Stimulated activated CD4-positive, alpha-beta T cell treated with anti-CD3 and anti-CD28 coated beads, Interleukin-4, amount 100 ng/mL, for 24 hours (primary cell): ENCODE data around the gene USP19.

Experiments used
- DNase-seq: peaks from one replicate; pipeline ENCODE4 v3.0.0-alpha.2; 2020

The USP19 gene

DNA sequence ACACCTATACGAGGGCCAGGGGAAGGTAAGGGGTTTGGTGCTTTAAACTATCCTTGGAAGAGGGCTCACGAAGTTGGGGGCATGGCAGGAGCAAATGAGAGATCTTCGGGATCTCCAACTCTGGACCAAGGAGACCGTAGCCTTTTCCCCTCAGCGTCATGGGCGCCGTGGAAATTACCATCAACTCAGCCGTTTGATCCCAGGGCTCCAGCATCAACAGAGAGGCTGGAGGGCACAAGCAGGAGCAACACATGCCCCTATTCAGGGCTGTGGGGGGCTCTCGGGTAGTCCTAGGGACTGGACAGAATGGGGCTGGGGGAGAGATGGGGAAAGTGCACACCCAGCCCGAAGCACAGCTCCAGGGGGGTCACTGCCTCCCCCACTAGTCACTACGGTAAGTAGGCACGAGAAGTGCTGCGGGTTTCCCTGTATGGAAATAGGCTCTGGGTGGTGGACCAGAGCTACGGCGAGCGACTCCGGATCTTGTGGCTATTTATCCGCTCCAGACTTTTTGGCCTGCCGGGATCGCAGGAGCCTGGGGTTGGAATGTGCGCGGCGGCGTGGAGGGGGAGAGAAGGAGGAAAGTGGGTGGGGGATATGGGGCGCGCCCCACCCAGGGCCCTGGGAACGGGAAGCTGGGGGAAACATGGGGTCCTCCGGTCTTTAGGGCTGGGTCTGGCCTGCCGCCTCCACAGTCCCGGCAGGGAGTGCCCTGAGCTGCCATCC, 12.8 kb upstream of the USP19 start:
- DNase-seq = no peak

DNA sequence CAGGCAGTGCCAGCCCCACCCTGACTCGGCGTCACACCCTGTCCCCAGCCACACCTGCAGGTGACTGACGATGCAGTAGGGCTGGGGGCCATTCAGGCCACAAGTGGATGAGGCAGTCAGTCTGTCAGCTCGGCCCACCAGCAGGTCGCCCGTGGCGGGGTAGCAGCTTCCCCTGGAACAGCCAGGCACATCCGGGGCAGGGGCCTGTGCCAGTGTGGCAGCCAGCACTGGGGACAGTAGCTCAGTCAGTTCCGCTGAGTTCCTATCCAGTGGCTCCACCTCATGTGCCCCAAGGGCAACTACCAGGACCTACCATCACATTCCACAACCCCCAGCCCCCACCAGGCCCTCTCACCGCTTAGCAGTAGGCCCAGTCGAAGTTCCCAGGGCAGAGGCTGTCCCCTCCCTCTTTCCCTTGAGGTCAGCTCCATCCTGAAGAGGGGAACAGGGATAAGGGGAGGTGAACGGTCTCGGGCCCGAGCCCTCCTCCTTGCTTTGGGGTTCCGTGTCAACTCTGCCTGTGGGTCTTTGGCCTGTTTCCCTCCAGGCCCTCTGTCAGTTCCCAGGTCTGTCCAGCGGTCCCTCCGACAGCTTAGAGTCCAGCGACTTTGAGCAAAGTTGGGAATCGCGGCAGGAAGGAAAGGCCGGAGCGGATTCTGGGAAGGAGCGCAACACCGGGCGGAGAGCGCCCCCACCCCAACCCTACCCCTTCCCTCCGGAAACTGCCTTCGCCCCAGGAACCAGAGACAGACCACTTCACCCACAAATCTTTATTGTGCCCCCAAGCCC, 12.0 kb upstream of the USP19 start, which contains the start of gene LAMB2:
Gene LAMB2 (minus strand): TSS at position 614 of the 789 bp plus-strand sequence. CDS start 183 bp downstream, at position 431.
- no peak for DNase-seq

DNA sequence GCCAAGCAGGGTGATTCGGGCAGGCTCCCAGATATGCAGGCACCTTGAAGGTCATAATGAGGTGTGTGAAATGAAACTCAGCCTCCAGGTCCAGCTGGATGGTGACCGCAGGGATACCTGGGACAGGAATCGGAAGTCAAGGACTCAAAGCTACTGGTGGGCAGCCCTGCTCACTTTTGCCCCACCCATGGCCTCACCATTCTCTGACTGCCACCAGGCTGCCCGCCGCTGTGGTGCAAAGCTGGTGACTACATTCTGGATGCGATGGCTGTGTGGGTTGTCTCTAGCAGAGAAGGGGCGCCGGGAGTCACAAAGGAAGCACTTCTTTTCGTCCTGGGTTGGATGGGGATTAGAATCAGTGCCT, 11.4 kb upstream of the USP19 start:
- DNase-seq = no peak

DNA sequence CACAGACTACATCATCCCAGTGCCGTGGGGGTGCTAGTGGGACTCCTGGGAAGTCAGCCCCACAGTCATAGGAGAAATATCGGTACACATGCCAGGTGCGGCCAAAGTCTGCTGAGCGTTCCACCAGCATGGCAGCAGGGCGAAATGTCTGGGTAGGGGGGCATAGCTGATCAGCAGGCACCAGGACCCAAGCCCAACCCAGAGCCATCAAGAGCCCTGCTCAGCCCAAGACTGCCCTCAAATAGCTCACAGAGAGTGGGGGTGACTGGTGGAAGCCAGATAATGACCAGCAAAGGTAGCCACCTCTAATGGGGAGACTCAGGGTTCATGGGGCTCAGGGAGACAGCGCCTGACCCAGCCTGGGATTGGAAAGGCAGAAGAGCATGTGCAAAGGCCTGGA, 11.0 kb upstream of the USP19 start:
- DNase-seq = no peak

DNA sequence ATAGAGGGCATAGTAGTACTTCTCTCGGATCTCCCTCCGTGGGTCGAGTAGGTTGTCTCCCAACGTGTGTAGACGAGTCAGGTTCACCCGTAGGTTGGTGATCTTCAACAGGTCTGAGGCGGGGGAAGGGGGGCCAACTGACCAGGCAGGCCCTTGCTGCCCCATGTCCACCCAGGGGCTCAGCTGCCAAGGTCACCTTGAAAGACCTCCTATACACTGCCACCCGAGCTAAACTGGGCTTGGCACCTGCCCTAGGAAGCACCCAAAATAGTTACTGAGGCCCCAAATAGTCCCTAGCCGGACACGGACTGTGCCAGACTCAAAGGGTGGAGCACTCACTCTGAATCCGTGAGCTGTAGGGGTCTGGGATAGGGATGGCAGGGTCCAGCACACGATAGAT, 10.4 kb upstream of the USP19 start:
- no peak for DNase-seq

- DNase-seq = no peak
Observed at GRCh38 chr3:49124991-49125670, 4.5 kb upstream of the USP19 start.

DNA sequence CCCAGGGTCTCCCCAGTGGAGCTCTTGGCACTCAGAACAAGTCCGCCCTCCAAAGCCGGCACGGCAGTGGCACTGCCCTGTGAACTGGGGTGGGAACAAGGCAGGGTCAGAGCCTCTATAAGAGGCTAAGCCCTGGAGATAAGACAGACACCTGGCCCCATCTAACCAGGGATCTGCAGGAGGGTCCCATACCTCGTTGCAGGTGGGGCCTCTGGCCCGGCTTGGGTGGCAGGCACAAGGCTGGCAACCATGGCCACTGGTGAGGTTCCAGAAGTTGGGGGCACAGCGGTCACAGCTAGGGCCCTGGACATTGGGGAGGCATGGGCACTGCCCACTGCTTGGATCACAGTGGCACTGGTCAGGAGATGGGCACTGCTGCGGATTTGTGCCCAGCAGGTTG, 3.6 kb upstream of the USP19 start:
- DNase-seq = no peak

GRCh38 chr3:49123687-49124086, 3.1 kb upstream of the USP19 start:
- no peak for DNase-seq

- no peak for DNase-seq
Observed at GRCh38 chr3:49122886-49123545, 2.4 kb upstream of the USP19 start.

- DNase-seq = no peak
Observed at GRCh38 chr3:49122451-49122850, 1.8 kb upstream of the USP19 start.

- no peak for DNase-seq
Observed at GRCh38 chr3:49122022-49122421, 1.4 kb upstream of the USP19 start.

GRCh38 chr3:49121132-49121736, 611 bp upstream of the USP19 start:
- DNase-seq = no peak

DNA sequence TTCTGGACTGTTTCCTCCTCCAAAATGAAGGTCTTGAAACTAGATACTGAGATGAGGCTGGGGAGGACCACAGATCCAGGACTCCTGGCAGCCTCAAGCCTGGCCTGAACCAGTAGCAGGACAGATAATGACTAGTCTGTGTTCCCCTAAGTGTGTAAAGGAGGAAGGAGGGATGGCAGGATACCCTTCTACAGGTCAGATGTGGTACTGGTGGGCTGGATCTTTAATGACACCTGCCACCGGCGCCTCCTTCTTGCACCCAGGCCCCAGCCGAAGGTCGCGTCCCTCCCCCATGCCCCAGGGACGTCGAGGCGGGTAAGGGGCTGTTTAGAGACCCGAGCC, 556 bp downstream of the USP19 start:
- DNase-seq = no peak

- no peak for DNase-seq
Observed at GRCh38 chr3:49119439-49119838, 1.2 kb downstream of the USP19 start.

- DNase-seq = no peak
Observed at GRCh38 chr3:49119036-49119435, 1.6 kb downstream of the USP19 start.

- no peak for DNase-seq
Observed at GRCh38 chr3:49112262-49112661, 8.4 kb downstream of the USP19 start.

DNA sequence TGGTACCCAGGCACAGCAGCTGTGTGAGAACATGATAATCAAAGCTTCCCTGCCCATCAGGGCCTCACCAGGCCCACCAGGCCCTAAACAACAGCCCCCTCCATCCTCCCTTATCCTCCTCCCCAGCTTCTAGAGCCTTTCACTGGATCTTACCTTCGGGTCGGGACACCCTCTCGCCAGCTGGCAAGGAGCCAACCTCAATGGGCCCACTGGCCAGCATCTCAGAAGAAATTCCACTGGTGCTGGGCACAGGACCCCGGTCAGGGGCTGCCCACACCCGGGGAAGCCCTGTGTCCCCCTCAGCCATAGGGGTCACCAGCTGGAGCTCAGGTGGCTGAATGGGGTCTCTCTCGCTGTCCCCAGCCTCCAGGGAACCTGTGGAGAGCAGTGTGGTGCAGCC, 9.3 kb downstream of the USP19 start:
- DNase-seq = no peak

- DNase-seq = no peak
Observed at GRCh38 chr3:49110780-49111179, 9.8 kb downstream of the USP19 start.

DNA sequence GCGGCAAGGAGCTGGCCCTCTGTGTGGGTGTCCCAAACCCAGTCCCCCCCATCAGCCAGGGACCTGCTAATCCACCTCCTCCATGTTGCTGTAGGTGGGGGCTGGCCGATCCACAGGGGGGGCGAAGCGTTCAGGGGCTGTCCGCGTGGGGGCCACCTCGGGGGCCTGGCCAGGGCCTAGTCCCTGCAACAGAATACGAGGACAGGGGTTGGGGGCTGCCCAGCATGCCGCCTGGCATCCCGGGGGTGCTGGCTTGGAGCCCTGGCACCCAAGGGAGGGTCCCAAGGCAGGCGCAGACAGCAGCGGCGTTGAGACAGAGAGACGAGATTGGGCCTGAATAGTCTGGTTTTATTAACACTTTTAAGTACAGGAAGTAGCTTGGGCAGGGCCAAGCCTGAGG, 12.3 kb downstream of the USP19 start:
- no peak for DNase-seq

DNA sequence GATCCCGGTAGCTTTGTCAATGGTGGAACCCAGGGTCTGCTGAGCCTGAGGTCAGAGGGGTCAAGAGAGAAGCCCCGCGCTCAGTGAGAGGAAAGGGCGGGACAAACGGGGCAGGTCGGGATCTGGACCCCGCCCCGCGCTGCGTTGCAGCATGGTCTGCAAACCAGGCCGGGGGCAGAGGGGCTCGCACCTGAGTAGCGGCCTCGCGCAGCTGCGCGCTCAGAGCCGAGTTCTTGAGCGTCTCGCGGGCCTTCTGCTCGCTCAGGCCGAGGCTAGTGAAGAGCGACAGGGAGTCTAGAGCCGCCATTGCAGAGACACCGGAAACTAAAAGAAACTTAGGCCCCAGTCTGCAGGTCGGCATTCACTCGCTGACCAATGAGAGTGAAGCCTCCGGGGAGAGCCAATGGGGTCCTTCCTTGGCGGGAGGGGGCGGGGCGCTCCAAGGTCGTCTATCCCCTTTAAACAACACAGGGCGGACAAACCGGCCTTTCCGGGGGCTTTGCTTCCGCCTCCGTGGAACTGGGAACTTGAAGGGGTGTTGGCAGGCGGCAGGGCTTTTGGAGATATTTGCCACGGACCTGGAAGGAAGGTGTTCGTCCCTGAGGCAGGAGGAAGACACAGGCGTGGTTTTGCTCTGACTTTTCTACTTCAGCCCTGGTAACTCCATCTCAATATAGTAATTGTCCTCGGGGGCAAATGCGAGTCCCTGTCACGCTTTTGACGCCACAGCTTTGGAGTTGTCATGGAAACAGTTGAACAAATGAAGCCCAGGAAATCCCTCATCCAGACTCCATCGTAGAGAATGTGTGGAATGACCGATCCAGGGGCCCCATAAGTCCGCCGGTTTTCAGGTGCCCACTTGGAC, 16.0 kb downstream of the USP19 start, which contains the start of gene QARS1:
Gene QARS1 (minus strand): TSS at position 331 of the 865 bp plus-strand sequence. CDS start 24 bp downstream, at position 307.
- peak; percentile 91 for DNase-seq

GRCh38 chr3:49104052-49104426, 16.6 kb downstream of the USP19 start:
- DNase-seq = no peak

DNA sequence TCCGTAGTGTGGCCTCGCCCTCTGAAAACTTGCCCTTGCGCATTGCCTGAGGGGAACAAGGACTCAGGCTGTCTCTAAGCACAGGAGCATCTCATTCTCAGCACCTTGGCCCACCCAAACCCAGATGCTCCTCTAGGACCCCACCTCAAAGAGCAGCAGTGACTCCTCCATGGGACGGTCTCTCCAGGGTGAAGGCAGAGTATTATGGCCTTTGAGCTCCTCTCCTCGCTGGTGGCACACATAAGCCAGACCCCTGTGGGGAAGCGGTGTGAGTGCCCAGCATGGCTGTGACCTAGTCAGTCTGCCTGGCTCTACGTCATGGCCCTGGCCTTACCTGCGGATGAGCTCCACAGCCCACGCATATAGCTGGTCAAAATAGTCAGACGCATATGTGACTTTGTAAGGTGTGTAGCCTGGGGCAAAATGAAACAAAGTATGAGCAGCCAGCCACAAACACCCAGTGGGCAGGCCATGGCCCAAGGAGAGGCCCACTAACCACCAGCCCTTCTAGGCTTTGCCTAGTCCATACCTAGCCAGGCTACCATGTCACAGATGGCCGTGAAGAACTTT, 20.5 kb downstream of the USP19 start:
- no peak for DNase-seq
